NB4 (cell line): ENCODE measurements around the gene SLC7A7.
A peak's percentile ranks its signal among the peaks of the same experiment; 100 is the strongest.
"Not testable (repeated sequence)": the region's sequence is repeated elsewhere in the genome, so short reads cannot be mapped to it uniquely, and the experiment has no call there.

ENCODE experiments used
- DNase-seq: peaks from one replicate; pipeline ENCODE4 v3.0.0; 2010; ENCODE audit warnings: low read depth
- H3K4me3 ChIP-seq: one replicate; pipeline ENCODE4 v1.5.1; 2011; ENCODE audit warnings: mild to moderate bottlenecking, low read depth, low read length, moderate library complexity
- CTCF ChIP-seq: IDR thresholded peaks from one replicate; pipeline ENCODE4 v1.5.1; 2012; ENCODE audit warnings: low read depth, low read length
- MAX ChIP-seq: IDR thresholded peaks from 2 replicates; pipeline ENCODE4 v1.6.1; 2011; ENCODE audit warnings: low read depth, low read length
- MYC ChIP-seq: IDR thresholded peaks from 2 replicates; pipeline ENCODE4 v1.6.1; 2011; ENCODE audit warnings: low read depth, low read length
- POLR2A ChIP-seq: IDR thresholded peaks from 2 replicates; pipeline ENCODE4 v1.6.1; 2011; ENCODE audit warnings: mild to moderate bottlenecking; ENCODE audit not compliant: insufficient read length; ENCODE audit errors: extremely low read depth

The SLC7A7 gene

GRCh38 chr14:22766457-22767322 is 48.5 kb downstream of the SLC7A7 start, which contains the start of gene OXA1L:
TSS of gene OXA1L (plus strand) at chr14:22766688. CDS start at chr14:22766702, 14 bp downstream.
- TF ChIP-seq MYC: peak; percentile 76
- no peak for TF ChIP-seq CTCF
- peak; percentile 53; the same call in 1 of the 2 replicates for TF ChIP-seq MAX
- peak; percentile 82 for TF ChIP-seq POLR2A
- DNase-seq: peak; percentile 97
- peak within 1 kb of the TSS; percentile 97 for H3K4me3 ChIP-seq

- H3K4me3 ChIP-seq: no peak overlapping the region
- TF ChIP-seq POLR2A (no peak), MYC (no peak), MAX (no peak), CTCF (no peak)
- no peak for DNase-seq
Observed at GRCh38 chr14:22764382-22764781, 50.9 kb downstream of the SLC7A7 start.

- no peak for TF ChIP-seq CTCF
- no peak for TF ChIP-seq POLR2A
- TF ChIP-seq MYC: no peak
- no peak for TF ChIP-seq MAX
- H3K4me3 ChIP-seq: no peak overlapping the region
- no peak for DNase-seq
Observed at GRCh38 chr14:22761734-22762133, 53.5 kb downstream of the SLC7A7 start.

- not testable (repeated sequence) for DNase-seq, H3K4me3 ChIP-seq
Observed at GRCh38 chr14:22757972-22758650, 57.1 kb downstream of the SLC7A7 start.

GRCh38 chr14:22753586-22753985 is 61.6 kb downstream of the SLC7A7 start:
- H3K4me3 ChIP-seq: no peak overlapping the region
- no peak for TF ChIP-seq CTCF
- DNase-seq: no peak

- H3K4me3 ChIP-seq: no peak overlapping the region
- DNase-seq: no peak
- TF ChIP-seq CTCF (no peak), MYC (no peak), POLR2A (no peak), MAX (no peak)
Observed at GRCh38 chr14:22752422-22752821, 62.8 kb downstream of the SLC7A7 start.
